ENCODE data around the gene DHX57.

- no peak for TF ChIP-seq REST (IDR thresholded peaks at IDR 0.05; ENCODE audit: low read depth)
- TF ChIP-seq FOXM1 (IDR thresholded peaks at IDR 0.05; ENCODE audit: borderline replicate concordance, low read depth) = no peak
- no peak for TF ChIP-seq TAF1 (IDR thresholded peaks at IDR 0.05; ENCODE audit: low read depth)
- TF ChIP-seq YY1 (IDR thresholded peaks at IDR 0.05; ENCODE audit: low read depth) = no peak
- TF ChIP-seq RAD21 (IDR thresholded peaks at IDR 0.05; ENCODE audit: low read depth) = no peak
- TF ChIP-seq CEBPB (IDR thresholded peaks at IDR 0.05) = no peak
- TF ChIP-seq, protein P1, sequence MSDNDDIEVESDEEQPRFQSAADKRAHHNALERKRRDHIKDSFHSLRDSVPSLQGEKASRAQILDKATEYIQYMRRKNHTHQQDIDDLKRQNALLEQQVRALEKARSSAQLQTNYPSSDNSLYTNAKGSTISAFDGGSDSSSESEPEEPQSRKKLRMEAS (IDR thresholded peaks at IDR 0.05) = no peak
- TF ChIP-seq EP300 (IDR thresholded peaks at IDR 0.05; ENCODE audit: borderline replicate concordance) = no peak
- TF ChIP-seq TCF12 (IDR thresholded peaks at IDR 0.05; ENCODE audit: low read depth) = no peak
- TF ChIP-seq TEAD4 (IDR thresholded peaks at IDR 0.05) = no peak
These were observed 45.8 kb downstream of the DHX57 start for GRCh38 chr2:38829971-38830370.
